Left lobe of liver (tissue), 2 donors: ENCODE results near the gene UQCR11. TPM values are rescaled to one million over a fixed set of nuclear protein-coding genes. Genes with fewer than 3 reads are reported as not detected.

ENCODE experiments used
- ATAC-seq: fragments of 200-7000 bp; cut with Tn5 transposase; one replicate; pipeline ENCODE4 v1.9.1; 2020; ENCODE audit warnings: mild to moderate bottlenecking, moderate library complexity
- DNase-seq: peaks from one replicate; pipeline ENCODE4 v3.0.0-alpha.2; 2020; ENCODE audit warnings: low spot score
- total RNA-seq: library from RNA; stranded (reverse); gene quantifications from one replicate; pipeline ENCODE4 v1.2.1, GENCODE V29; 2021
- donor health status: DM: no; HTN: no; CAD: no; lungs with moderate emphysema.
- donor health status: DM: no; HTN: yes; CAD: no.

The UQCR11 gene
- total RNA-seq, 1 donor from 2014 or later, result 220 TPM

GRCh38 chr19:1636325-1637236, 31.3 kb upstream of the UQCR11 start:
- ATAC-seq (no peak), DNase-seq (no peak)

DNA sequence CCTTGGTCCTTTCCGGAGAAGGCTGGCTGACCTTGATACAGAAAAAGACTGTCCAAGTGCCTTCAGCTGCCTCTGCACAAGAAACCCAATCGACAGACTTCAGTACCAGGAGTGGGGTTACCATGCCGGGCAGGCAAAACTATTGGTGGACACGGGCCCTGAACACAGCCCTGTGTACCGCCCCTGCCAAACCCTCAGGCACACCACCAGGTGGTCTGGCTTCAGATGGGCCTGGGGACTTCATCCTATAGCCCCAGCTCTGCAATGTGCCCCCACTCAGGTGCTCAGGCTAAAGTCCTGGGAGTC, 29.6 kb upstream of the UQCR11 start:
- ATAC-seq (no peak), DNase-seq (no peak)

DNA sequence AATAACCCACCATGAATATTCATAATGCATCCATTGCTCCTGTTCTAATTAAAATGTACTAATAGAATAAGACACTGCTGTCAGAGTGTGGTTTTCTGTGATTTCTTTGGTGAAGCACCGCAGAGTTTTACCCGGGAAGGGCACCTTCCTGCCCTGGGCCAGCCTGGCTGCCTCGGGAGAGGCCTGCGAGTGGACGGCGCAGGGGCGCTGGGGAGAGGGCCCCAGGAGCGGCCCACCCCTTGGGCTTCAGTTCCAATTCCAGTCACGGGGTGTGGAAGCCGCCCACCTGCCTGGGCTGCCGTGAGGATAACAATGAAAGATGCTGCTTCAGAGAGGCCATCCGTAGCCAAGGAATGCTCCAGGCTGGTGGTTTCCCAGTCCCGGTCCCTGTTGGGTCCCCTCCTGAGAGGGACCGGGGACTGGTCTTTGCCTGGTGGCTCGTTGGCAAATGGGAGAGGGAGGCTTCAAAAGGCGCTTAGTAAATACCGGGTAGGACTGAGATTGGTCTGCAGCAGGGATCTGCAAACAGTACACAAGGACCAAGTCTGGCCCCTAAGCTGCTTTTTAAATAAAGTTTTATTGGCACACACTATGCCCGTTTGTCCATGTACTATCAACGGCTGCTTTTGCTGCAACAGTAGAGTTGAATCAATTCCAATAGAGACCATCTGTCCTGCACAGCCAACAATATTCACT, 29.1 kb upstream of the UQCR11 start:
- ATAC-seq (no peak), DNase-seq (no peak)

GRCh38 chr19:1633269-1633826, 28.1 kb upstream of the UQCR11 start:
- no peak for ATAC-seq
- no peak for DNase-seq

GRCh38 chr19:1632462-1633268, 27.4 kb upstream of the UQCR11 start:
- ATAC-seq (no peak), DNase-seq (no peak)

DNA sequence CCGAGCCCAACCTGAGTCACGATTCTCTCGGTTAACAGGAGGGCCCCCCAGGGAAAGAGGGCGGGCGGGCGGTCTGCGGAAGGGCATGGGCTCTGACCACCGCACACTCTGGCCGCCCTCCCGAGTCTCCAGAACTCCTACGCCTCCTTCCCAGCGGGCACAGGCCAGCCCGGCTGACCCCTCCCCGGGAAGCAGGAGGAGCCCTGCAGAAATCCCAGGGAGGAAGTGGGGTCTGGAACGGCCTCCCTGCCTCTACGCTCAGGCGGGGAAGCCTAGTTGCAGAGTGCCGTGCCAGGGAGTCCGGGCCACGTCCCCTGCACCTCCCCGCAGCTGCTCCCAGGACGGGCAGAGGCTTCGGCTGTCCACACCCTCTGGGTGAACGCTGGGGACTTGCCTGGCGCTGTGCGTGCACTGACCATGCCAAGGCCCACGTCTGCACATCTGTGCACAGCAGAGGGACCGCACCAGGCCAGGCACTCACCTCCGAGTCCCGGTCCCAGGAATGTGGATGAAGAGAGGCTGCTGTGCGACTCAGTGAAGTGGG, 26.4 kb upstream of the UQCR11 start:
- DNase-seq (no peak), ATAC-seq (no peak)

GRCh38 chr19:1630811-1631210, 25.5 kb upstream of the UQCR11 start:
- DNase-seq (no peak), ATAC-seq (no peak)

DNA sequence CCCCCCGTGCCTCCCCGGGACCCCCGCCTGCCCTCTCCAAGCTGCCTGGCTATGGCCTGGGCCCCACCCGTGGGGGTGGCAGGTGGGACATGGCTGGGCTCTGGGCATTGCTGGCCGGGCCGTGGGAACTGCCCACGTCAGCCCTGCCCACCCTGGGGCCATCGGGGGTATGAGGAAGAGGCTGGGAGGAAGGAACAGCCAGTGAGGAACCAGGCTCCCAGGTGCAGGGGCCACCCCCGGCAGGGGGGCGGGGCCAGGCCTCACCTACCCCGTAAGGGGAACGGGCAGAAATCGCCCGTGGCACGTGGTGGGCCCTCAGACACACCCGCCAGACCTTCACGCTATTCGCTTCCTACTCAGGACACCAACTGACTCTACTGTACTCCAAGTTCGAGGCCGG, 24.8 kb upstream of the UQCR11 start:
- DNase-seq (no peak), ATAC-seq (no peak)

DNA sequence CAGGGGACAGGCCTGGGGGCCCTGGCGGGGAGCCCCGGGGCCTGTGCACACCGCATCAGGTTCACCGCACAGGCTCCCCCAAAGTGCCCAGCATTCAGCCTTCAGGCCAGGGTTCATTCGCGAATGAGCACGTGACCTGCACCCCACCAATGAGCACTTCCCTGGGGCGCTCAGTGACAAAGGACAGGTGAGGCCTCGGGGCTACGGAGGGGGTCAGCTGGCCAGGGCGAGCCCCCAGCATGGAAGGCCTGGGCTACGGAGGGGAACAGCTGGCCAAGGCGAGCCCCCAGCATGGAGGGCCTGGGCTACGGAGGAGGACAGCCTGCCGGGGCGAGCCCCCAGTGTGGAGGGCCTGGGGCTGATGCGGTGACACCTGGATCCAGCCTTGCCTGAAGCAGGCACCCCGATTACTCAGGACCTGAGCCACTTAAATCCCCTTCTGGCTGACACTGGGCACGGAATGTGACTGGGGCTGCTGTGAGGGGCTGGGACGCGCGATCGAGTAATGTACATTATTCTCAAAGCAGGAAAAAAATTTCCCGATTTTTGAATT, 24.1 kb upstream of the UQCR11 start:
- ATAC-seq (no peak), DNase-seq (no peak)

GRCh38 chr19:1627194-1627593, 21.9 kb upstream of the UQCR11 start:
- no peak for DNase-seq
- ATAC-seq, result no peak

DNA sequence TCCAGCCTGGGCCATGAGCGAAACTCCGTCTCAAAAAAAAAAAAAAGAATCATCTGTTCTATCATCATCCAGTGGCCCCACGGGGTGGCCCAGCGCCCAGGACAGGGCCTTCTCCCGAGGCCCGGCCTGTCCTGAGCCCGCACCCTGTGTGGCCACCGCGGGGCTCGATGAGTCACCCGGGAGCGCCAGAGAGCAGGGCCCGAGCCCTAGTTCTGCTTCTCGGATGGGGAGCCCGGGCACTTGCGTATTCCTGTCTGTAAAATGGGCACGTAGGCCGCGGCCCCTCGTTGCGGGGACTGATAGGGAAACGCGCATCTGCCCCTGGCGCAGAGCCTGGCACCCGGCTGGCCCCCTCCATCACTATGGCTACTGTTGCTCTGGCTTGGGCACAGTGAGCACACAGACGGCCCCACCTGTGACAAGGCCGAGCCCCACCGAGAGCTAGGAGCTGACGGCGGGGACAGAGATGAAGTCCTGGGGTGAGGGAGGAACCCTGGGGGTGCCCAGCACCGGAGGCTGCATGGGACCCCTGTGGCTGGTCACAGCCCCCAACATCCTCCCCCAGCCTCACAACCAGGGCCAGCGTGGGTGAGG, 21.3 kb upstream of the UQCR11 start:
- no peak for DNase-seq
- no peak for ATAC-seq

DNA sequence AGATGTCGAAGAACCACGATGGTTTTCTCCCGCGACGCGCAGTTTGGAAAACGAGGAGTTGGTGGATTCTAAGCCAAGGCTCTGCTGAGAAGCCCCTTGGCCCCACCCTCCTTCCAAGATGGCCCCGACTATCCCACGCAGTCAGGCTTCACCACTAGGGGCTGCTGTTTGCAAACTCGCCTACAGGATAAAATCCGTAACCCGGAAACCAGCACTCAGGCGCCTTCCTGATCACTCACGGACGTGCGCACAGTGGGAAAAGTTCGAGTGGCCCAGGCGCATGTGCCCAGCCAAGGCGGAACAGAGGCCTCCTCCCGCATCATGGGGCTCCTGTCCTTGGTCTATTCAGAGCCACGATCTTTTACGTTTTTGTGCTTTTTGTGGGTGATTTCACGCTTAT, 19.2 kb upstream of the UQCR11 start:
- ATAC-seq (peak; percentile 60), DNase-seq (no peak)

DNA sequence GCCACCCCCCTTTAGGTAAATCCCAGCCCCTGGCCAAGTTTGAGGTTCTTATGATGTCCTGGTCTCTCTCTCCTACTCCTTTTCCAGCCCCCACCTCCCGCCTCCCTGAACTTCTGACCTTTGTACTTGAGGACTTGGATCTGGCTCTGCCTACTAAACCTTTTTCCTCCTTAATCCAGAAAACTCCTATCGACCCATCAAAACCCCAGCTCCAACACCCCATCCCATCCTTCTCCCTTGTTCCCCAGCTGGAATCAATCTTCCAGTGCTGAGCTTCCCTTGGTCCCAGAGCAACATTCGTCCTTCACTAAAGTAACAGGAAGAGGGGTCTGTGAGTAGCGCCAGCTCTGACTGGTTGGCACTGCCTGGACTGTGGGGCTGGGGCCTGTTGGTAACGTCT, 17.3 kb upstream of the UQCR11 start:
- no peak for ATAC-seq

GRCh38 chr19:1622007-1622406, 16.7 kb upstream of the UQCR11 start:
- DNase-seq (no peak), ATAC-seq (no peak)

More for the DNA sequence above, 17.3 kb upstream of the UQCR11 start:
- no peak for DNase-seq

DNA sequence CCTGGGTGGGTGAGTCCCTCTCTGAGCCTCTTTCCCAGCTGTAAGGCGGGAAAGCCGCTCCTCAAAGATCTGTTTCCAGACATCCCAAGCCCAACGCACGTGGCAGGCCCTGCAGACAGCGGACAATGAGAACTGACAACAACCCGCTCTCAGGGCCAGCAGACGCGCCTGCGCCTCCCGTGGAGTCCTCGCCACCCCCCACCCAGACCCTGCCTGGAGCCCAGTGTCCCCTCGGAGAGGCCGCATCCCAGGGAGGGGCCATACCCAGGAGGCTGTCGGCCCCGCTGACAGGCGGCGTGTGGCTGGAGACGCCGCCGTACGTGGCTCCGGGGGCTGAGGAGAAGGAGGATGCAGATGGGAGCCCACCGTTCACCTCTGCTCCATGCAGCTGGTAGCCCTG, 16.3 kb upstream of the UQCR11 start:
- ATAC-seq (no peak), DNase-seq (no peak)

DNA sequence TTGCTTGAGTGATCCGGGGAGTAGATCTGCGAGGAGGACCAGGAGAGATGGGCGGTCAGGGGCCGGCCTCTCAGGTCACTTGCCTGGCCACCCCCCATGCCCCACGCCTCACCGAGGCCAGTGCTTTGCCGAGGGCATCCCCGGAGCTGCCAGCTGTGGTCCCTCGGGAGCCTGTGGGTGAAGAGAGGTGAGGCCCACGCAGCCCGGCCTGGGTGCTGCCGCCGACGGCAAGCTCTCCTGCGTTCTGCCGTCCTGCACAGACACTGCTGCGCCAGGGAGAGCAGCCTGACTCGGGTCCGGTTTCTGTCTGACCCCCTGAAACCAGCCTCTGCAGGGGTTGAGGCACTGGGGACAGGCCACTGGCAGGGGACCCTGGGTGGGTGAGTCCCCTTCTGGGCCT, 15.8 kb upstream of the UQCR11 start:
- no peak for DNase-seq
- ATAC-seq, result no peak

DNA sequence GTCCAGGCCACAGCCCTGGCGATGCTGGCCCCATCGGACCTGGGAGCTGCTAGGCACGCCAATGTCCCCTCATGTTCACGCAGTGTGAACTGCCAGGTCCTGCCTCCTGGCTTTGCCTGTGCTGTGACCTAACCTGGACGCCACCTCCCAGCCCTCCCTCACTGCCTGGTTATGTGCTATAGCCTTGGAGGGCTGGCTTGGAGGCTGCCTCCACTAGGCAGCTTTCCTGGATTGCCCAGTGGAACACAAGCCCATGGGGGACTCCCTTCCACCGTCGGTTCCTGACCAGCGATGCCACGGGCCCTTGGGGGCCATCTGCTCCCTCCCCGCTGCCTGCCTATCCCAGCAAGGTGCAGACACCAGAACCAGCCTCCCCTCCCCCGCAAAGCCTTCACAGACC, 15.2 kb upstream of the UQCR11 start:
- DNase-seq (no peak), ATAC-seq (no peak)

DNA sequence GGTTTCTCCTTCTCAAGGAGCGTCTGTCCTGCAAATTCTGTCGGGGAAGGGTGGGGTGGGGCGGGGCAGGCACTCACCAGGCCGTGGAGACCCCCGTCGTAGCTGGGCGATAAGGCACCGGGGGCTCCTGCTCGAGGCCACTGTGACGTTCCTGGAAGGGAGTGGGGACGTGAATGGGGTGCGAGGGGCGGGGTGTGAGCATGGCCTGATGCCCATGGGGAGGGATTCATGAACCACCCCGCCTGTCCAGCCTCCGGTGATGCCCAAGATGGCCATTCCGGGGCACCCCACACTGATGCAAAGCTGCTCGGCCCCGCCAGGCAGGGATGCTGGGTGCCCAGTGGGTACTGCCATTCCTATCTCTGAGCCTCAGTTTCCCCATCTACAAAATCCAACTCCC, 14.4 kb upstream of the UQCR11 start:
- no peak for DNase-seq
- ATAC-seq, result no peak

DNA sequence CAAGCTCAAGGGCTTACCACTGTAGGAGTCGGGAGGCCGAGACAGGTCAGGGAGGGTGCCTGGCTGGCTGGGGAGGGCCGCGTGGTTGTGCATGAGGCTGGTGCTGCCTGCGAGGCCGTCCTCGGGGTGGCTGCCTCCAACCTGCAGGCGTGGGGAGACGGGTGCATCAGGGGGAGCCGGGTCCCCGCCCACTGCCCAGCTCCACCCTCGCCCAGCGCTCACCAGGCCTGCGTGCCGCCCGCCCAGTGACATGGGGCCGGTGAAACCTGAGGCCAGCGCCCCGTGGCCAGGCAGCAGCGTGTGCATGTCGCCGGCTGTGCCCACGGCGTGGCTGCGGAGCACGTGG, 13.8 kb upstream of the UQCR11 start:
- DNase-seq, result no peak
- no peak for ATAC-seq
